Stimulated activated CD8-positive, alpha-beta memory T cell treated with anti-CD3 and anti-CD28 coated beads, Interleukin-12 subunit alpha, Interleukin-12 subunit beta, amount 100 ng/mL, for 1 hour (primary cell): ENCODE results near the gene JMJD8.

Experiments
- DNase-seq: peaks from one replicate; pipeline ENCODE4 v3.0.0-alpha.2; 2020; ENCODE audit warnings: low read depth

JMJD8 gene

GRCh38 chr16:638034-638543, 46.0 kb downstream of the JMJD8 start:
- DNase-seq = no peak

DNA sequence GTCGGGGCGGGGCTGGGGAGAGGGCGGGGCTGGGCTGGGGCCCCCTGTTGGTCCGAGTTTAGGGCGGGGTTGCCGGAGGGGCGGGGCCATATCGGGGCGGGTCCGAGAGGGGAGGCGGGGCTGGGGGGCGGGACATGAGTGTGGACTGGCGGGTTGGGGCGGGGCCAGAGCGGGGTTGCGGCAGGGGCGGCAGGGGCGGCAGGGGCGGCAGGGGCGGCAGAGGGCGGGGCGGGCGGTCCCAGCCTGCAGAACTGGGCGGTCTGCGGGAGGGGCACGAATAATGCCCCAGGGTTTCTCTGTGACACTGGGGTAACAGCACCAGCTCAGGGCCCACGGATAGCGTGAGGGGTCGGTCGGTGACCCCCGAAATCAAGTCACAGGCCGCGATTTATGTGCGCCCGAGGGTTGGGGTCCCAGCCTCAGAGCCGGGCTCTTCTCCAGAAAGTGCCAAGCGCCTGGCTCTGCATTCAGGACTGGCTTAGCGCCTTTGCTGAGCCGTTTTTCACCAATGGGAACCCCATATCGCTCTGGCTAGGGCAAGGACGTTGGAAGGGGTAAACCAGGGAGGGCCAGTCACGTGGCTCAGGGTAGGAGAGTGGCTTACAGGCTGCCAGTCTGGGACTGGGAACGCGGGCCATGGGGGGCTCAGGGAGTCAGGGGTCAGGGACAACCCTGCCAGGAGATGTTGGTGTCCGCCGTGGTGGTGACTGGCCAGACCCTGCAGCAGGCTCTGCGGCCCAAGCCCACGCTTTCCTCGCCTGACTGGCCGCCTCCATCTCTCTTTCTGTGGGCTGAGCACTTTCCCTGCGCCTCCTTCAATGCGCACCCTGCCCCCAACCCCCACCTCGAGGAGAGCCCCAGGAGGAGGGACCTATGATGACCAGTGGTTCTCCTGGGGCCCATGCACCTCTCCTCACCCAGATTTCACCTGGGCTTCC, 46.8 kb downstream of the JMJD8 start:
- DNase-seq = peak; percentile 77

- peak; percentile 86 for DNase-seq
These were observed 47.7 kb downstream of the JMJD8 start, which contains the start of gene METTL26 for GRCh38 chr16:636206-637080. Gene METTL26, minus strand, starts transcription at chr16:636305. Its CDS starts 15 bp downstream, at chr16:636290.

DNA sequence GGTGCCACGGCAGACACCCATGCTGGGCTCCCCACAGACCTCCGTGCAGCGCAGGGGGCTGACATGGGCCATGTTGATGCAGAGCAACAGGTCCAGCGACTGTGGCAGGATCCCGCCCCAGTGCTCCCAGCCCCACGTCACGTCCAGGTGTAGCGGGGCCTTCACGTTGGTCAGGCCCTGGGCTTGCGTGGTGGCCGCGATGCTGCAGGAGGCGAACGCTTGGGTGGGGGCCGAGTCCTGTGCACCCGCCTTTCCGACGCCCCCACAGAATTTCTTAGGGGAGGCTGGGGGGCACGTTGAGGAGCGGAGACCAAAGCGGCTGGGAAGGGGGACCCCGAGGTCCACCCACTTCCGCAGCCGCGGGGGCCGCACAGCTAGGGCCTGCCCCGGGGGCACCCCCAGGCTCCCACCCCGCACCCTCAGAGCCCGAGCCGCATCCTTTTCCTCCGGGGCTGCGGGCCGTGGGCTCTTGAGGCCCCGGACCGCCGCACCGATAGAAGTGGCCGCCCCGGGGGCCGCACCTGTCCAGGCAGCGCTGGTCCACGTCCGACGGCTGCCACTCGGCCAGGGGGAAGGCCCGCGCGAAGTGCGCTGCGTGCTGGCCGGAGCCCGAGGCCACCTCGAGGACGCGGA, 48.4 kb downstream of the JMJD8 start:
- no peak for DNase-seq

DNA sequence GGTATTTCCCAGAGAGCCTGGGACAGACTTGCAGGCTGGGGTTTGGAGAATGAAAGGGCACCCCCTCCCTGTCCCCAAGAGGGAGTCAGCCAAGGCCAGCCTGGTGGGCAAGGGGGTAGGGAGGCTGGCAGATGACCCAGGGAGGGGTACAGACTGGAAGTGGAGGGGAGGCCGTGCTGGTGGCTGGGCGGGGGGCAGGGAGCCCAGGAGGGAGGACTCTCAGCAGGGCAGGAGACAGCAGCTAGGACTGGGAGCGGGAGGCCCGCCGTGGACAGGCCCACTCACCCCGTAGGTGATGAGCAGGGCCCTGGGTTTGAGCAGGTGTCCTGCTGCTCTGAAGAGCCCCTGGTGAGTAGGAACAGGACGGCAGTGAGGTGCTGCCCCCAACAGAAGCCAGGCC, 49.1 kb downstream of the JMJD8 start:
- DNase-seq = no peak

DNA sequence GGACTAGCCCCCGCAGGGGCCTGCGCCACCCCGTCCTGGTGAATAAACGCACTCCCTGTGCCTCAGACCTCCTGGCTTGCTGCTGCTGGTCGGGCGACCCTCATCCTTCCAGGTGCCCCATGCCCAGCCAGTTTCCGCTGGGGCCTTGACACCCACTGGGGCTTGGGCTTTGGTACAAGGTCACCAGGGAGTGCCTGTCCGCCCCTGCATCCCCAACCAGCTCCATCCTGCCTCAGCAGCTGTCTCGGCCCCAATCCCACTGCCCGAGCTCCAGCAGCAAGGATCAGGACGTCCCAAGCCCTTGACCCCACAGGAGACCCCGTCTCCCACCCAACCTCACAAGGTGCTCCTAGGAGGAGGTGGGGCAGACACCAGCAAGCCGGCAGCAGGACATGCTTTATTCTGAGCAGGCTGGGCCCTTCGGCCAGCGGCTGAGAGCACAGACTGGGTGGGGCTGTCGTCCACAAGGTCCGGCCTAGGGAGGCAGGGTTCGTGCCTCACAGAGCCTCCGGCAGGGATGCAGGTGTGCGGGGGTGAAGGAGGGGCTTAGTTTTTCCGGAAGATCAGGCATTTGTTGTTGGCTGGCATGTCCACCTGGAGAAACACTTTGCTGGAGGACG, 50.0 kb downstream of the JMJD8 start:
- no peak for DNase-seq

- no peak for DNase-seq
These were observed 50.6 kb downstream of the JMJD8 start for GRCh38 chr16:633336-634050.

DNA sequence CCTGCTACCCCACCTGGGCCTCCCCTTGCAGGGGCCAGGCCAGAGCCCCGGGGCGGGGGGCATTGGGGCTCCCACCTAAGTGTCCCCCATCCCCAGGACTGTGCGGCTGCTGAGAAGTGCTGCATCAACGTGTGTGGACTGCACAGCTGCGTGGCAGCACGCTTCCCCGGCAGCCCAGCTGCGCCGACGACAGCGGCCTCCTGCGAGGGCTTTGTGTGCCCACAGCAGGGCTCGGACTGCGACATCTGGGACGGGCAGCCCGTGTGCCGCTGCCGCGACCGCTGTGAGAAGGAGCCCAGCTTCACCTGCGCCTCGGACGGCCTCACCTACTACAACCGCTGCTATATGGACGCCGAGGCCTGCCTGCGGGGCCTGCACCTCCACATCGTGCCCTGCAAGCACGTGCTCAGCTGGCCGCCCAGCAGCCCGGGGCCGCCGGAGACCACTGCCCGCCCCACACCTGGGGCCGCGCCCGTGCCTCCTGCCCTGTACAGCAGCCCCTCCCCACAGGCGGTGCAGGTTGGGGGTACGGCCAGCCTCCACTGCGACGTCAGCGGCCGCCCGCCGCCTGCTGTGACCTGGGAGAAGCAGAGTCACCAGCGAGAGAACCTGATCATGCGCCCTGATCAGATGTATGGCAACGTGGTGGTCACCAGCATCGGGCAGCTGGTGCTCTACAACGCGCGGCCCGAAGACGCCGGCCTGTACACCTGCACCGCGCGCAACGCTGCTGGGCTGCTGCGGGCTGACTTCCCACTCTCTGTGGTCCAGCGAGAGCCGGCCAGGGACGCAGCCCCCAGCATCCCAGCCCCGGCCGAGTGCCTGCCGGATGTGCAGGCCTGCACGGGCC, 51.4 kb downstream of the JMJD8 start:
- DNase-seq = no peak

GRCh38 chr16:631808-632358, 52.3 kb downstream of the JMJD8 start:
- no peak for DNase-seq
